H4 (cell line): Measurements from ENCODE around the gene ADGRL3. TPM values are rescaled to one million over a fixed set of nuclear protein-coding genes. Genes with fewer than 3 reads are reported as not detected.

Source experiments
- DNase-seq: peaks from one replicate; pipeline ENCODE4 v3.0.0-alpha.2; 2015; ENCODE audit warnings: low spot score
- total RNA-seq: library from RNA; depleted of rRNA; stranded (reverse); fragments of >200 nt; shearing (Covaris generic); gene quantifications from 2 replicates; pipeline ENCODE4 v1.2.3, GENCODE V29; 2014

Gene ADGRL3
- total RNA-seq, 1 experiment from 2014 or later = not detected

DNA sequence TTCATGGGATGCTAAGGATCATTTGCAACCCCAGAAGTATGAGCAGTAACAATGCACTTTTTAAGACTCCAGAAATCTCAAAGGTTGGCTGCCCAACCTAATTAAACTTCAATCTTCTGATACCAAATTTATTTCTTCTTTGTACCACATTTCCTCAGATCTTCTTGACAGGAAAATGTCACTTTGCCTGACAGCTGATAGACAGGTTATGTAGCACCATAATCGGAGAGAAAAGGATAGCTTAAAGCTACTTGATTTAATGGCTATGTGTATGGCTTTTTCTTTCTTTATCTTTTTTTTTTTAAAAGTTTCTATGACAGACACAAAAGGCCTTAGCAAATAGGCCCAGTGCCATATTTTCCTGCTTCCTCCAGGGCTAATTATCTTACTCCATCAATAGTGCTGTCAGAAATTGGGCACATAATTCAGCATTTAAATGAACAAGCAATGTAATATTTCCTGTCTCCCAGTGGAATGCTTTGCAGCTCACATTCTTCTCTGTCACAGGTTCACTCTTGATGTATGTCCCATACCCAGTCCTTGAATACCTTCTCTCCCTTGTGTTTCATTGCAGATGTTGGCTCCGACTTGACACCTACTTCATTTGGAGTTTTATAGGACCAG, 795.7 kb downstream of the ADGRL3 start:
- DNase-seq = no peak

DNA sequence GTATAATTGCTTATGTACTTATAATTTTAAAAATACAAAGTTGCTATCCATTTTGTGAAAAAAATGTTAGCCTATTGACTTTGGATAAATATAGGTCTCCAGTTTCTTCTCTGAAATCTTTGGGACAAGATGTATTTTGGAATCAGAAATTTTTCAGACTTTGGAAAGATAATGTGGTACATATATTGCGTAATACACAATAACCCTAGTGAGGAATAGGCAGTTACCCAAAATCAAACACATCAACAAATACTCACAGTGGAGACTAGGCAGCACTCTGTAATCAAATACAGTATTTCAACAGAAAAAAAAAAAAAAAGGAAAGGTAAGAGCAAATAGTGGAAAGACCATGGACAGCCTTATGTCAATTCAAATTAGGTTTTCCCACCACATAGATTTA, 796.8 kb downstream of the ADGRL3 start:
- DNase-seq = no peak

DNA sequence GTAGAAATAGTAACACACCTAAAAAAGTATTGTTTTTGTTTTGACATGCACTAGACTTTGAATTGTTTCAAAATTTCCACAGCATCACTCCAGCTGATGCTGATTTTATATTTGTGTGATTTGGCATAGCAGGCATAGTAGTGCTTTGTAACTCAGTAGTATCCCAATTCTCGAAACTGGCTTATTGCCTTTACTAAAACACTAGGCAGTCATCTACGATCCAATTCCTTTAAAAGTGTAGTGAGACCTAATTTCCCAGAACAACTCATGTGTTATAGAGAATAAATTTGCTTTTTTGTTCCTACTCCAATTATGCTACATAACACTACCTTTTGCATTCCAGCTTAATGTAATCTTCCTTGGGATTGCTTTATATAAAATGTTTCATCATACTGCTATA, 797.7 kb downstream of the ADGRL3 start:
- DNase-seq = no peak

DNA sequence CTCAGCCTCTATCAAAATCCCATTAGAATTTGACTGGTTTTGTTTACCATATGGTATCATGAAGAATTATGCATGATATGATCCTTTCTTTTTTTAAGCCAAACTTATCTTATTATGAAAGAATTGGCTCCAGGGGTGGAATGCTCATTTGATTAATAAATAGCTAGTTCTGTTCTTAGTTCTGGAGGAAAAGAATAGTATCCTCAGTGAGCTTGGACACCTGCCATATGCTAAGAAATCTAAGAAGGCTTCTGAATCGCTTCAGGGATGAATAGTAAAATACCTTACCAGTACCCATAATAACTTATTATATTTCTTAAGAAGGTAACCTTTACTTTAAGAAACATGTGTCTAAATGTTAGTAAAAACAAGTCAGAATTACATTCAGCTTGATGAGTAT, 803.6 kb downstream of the ADGRL3 start:
- DNase-seq = no peak

DNA sequence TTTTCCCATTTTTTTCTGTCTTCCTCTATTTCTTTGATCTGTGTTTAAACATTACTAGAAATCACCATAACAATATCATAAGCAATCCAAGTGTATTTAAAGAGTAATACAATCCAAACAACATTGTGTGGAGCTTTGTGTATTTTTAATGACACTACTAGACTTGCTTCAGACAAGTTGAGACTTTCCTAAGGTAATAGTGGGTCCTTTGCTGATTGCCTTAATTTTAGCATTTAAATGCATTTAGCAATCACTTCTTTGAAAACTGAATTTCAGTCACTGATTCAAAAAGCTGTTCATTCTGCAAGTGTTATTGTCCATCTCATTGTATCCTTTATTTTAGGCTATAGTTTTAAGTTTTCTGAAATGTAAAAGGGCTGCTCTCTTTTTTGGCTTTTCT, 804.8 kb downstream of the ADGRL3 start:
- no peak for DNase-seq

DNA sequence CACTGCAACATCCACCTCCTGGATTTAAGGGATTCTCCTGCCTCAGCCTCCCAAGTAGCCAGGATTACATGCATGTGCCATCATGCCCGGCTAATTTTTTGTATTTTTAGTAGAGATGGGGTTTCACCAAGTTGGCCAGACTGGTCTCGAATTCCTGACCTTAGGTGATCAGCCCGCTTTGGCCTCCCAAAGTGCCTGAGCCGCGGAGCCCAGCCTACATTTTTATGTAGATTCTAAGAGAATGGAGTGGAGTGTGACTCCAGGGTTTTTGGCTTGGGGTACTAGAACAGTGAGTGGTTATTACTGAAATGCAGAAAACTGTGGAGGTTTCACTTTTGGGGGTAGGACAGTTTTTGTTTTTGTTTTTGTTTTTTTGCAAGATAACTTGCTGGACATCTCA, 806.0 kb downstream of the ADGRL3 start:
- no peak for DNase-seq

DNA sequence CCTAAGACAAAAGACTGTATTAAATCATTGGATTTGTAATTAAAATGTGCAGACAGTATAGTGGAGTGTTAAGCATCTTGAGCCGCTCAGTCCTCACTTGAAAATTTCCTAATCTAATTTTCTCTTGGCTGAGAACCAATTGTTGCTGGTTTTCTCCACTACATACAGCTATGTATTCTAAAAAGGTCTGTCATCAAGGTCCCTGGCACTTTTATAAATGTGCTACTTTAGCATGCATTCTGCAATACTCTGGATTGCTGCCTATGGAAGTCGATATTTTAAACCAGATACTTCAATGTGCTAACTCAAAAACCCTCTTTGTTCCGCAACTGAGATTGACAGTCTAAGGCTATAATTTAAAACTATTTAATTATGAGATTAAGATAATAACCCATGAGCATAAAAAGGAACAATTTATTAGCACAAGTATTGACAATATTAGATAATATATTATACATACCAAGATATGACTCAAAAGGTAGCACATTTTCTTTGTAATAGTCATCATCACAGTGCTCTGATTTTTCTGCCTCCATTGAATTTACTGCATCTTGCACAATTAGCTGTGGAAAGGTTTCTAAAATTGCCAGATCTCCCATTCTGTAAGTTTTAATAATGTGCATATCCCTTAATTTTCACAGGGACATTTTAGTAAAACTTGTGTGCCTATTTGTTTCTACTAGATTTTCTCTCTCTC, 815.1 kb downstream of the ADGRL3 start:
- DNase-seq = no peak

DNA sequence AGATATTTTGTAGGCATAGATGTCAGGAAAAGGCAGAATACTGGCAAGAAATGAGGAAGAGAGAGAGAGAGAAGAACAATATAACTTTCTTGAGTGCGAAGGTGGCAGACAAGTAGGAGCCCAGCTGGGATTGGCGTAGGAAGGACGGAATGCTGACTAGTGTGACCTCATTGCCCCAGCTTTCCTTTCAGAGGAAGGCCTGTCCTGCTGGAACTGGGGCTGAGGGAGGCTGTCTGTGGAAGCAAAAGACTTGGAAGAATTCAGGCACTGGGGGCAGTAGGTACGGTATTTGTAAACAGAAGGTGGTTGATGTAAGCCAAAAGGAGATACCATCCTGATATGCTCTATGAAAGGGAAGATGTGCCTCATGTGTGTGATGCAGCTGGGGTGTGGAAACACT, 818.4 kb downstream of the ADGRL3 start:
- no peak for DNase-seq

DNA sequence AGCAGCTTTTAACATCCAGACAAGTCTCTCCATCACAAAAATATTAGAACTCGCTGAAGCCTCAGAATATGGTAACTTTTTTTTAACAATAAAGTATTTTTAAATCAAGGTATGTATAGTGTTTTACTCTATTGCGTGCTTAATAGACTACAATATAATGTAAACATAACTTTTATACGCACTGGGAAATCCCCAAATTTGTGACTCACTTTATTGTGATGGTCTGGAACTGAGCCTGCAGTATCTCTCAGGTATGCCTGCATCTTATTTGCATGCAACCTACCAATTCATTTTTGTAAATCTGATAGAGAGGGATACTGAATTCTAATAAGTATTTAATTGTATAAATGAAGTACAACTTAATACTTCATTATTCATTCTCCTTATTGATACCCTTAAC, 823.5 kb downstream of the ADGRL3 start:
- no peak for DNase-seq

DNA sequence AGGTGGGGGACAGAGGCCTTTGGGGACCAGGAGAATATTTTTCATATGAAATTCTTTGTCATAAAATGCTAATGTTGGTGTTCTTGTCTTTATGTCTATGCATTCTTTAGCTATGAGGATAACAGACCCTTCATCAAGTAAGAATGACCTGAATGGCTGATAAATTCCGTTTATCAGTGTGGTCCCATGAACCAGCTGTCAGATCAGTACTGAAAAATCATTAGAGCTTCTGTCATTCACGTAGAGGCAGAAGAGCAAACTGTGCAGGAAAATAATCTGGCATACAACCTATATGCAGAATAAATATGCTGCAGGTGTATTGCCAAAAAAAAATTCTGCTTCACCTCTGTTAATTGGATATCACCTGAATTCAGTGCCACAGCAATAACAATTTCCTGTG, 828.6 kb downstream of the ADGRL3 start:
- DNase-seq = no peak

DNA sequence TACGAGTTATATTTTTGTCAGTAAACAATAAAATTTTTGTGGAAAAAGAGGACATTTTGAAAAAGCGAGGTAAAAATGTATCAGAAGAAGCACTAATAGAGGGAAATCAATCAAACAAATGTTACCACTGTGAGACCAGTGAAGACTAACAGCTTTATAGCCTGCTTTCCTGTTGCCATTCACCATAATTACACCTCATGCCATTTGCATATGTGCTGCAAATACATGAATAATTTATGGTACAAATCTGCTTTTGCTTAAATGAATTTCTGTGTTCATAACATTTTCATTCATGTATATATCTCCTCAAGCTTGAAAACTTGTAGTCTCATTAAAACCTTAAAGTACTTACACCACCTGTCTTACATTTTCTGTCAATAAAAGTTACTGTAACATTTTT, 830.8 kb downstream of the ADGRL3 start:
- no peak for DNase-seq

DNA sequence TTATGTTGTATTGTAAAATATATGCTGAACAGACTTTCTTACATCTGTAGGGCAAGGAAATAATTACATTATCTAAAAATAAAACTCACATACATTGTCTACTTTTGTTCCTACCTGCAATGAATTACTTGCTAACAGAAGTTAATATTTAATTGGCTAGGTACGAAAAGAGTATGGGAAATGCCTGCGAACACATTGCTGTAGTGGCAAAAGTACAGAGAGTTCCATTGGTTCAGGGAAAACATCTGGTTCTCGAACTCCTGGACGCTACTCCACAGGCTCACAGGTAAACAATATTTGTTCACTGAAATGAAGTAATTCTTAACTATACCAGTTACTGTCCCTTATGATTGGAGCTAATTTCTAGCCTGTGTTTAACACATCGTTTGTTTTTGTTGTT, 837.4 kb downstream of the ADGRL3 start:
- DNase-seq = no peak

DNA sequence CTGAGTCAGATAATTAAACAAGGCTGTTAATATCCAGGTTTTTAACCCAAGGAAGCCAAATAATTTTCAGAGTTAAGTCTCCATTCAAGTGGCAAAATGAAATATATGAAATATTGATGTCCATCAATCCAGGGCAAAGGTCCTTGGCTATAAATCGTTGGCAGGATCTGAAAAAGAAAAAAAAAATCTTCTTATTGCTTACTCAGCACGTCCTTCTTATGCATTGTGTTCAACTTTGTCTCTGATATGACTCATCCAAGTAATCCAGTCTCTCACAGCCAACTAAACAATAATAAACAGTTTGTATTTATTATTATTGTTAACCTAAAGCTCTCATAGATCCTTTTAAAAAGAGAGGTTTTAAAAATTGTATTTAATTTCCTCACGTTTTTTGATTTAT, 851.2 kb downstream of the ADGRL3 start:
- DNase-seq = peak; percentile 18

DNA sequence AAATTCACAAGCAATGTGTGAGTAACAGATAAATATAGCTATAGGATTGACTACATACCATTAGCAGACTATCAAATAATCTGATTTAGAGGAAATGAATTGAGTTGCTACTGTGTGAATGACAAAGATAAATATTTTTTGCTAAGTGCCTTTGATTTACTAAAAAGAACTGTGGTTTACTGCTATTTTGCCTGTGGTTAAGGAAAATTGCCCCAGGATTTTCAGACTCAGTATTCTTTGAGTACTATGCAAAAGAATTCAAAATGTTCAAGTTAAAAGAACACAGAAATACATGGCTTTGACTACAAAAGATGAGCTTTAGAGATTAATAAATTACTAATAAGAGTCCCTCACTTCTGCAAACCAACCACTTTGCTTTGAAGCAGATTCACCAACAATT, 853.8 kb downstream of the ADGRL3 start:
- no peak for DNase-seq

DNA sequence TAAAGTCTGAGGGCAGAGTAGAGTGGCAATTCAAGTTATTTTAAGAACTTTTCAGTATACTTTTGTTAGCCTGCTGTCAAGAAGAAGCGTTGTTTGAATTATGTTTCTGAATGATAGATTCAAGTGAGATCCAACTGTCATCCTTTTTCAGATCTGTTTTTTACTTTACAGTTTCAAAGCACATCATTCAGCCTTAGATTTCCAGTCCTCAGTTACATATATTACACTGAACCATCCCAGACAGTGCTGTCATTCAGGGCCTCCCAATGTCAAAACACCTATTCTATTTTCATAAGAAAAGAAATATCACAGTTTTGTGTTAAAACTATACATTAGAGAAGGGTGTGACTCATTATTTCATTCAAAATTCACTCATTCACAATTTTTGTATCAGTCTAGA, 856.9 kb downstream of the ADGRL3 start:
- no peak for DNase-seq

DNA sequence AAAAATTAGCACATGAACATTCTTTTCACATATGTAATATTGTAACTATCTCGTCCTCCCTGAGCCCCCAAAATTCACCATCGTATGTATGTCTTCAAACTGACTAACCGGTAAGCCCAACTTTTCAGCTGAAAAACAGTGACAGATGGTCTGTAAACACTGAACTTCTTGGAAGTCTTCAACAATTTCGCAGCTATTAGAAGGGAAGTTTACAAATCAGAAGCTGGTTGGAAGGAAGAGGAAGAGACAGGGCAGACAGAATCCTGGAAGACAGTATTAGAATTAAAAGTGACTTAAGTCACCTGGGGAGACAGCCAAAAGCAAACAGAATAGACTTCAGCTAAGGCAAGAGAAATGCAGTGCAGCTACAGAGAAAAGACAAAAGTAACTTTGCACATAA, 858.4 kb downstream of the ADGRL3 start:
- no peak for DNase-seq

DNA sequence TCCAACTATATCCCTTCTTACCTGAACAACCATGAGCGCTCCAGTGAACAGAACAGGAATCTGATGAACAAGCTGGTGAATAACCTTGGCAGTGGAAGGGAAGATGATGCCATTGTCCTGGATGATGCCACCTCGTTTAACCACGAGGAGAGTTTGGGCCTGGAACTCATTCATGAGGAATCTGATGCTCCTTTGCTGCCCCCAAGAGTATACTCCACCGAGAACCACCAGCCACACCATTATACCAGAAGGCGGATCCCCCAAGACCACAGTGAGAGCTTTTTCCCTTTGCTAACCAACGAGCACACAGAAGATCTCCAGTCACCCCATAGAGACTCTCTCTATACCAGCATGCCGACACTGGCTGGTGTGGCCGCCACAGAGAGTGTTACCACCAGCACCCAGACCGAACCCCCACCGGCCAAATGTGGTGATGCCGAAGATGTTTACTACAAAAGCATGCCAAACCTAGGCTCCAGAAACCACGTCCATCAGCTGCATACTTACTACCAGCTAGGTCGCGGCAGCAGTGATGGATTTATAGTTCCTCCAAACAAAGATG, 870.2 kb downstream of the ADGRL3 start:
- DNase-seq = no peak

DNA sequence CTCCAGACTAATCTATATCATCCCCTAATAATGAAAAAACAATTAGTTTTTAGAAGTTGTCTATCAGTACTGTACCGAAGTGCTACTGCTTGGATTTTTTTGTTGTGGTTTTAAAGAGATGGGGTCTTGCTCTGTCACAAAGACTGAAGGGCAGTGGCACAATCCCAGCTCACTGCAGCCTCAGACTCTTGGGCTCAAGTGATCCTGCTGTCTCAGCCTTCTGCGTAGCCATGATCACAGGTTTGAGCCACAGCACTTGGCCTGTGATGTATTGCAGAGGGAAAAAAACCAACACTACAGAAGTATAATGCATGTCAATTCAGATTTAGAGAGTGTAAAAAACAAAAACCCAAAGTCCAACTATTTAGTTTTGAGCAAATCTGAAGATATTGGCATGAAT, 875.0 kb downstream of the ADGRL3 start:
- no peak for DNase-seq

DNA sequence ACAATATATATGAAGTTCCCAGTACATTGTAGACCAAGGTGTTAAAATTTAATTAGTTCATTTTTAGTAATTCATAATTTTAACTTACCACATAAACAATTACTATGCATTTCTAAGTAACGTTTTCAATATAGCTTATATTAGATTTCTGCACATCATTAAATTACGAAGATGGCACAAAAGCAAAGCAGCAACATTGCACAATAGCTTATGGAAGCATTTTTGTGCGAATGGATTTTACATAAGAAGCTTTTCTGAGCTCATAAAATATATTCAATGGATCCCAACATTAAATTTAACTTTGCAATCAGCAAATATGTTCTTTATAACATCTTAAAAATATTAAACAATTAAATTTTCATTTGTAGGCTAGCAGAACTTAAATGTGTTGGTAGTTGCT, 875.4 kb downstream of the ADGRL3 start:
- no peak for DNase-seq

DNA sequence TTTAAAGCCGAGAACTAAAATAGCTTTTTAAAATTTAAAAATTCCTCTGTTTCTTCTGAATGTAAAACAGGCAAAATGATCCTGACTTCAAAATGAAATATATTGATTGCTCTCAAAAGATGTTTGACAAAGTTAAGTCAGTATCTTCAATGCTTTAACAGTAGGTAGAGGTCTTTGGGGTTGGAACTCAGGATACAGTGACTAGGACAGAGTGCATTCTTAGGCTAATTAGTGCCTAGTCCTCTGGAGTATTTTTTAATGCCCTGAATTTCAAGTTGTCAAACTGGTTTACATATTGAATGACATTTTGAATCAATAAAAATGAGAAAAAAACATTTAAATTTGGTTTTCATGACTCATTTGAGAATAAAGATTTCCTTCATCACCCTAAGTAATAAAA, 877.3 kb downstream of the ADGRL3 start:
- DNase-seq = no peak

DNA sequence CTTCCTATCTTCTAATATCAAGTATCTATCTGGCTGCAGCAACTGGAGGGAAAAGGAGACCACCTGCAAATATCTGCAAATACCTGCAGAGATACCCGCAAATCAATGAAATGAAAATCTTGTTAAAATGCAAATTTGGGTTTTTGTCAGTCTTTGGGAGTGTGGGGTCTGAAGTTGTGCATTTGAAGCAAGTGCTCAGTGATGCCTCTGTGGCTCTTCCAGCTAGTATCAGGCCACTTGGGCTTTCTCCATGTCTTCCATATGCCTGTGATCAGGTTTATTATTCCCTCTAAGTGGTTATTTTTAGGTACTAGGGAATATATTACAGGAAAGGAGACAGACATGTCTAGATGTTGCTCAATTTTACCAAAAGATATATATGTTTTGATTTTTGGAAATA, 880.3 kb downstream of the ADGRL3 start:
- no peak for DNase-seq

DNA sequence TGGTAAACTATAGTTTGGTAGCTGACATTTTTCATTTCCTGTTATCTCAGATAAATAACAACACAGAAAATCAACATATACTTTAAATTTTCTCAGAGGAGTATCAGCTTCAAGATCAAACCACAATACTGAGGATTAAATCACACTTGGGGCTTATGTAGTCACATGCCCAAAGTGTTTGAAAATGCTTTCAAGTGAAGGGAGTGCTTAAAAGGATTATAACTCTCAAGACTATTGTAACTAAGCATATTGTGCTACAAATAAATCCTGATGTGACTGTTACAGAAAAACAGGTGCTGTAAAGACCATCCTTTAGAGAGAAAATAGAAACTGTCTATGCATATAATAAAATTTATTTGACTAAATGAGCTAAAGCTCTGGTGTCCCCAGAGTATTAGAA, 887.6 kb downstream of the ADGRL3 start:
- DNase-seq = no peak

DNA sequence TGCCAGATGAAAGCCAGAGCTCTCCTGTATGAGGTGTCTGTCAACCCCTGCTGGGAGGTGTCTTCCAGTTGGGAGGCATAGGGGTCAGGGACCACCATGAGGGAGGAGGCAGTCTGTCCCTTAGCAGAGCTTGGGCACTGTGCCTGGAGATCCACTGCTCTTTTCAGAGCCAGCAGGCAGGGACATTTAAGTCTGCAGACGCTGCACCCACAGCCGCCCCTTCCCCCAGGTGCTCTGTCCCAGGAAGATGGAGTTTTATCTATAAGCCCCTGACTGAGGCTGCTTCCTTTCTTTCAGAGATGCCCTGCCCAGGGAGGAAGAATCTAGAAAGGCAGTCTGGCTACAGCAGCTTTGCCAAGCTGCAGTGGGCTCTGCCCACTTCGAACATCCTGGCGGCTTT, 893.6 kb downstream of the ADGRL3 start:
- DNase-seq = no peak

DNA sequence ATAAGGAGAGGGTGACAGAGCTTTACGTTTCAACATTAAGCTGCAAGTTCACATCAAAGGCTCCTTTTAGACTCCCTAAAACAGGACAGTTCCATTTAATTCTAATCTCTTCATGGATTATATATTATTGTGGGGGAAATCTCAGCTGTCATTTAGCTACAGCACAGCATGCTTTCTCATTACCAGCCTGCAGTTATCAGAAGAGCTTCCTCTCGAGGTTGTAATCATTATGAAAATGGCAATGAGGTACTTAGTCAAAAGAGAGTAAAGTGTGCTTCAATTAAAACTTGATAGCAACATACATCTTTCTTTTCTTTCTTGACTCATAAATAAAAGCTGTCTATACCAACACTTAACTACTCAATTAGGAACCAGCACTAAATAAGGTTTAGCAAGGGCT, 896.8 kb downstream of the ADGRL3 start:
- no peak for DNase-seq
